NT2/D1 (cell line): ENCODE data around the gene SUB1.
"Not testable (repeated sequence)": the region's sequence is repeated elsewhere in the genome, so short reads cannot be mapped to it uniquely, and the experiment has no call there.

Experiments
- DNase-seq: peaks from one replicate; pipeline ENCODE4 v3.0.0-alpha.2; 2011; ENCODE audit warnings: low read depth, low spot score
- H3K27me3 ChIP-seq: 2 replicates; pipeline ENCODE4 v1.6.0; 2011; ENCODE audit warnings: mild to moderate bottlenecking; ENCODE audit not compliant: insufficient read length, insufficient read depth
- H3K36me3 ChIP-seq: 2 replicates; pipeline ENCODE4 v1.6.1; 2011; ENCODE audit warnings: mild to moderate bottlenecking, low read length, mixed read lengths; ENCODE audit not compliant: insufficient read depth, insufficient read length
- H3K4me1 ChIP-seq: 2 replicates; pipeline ENCODE4 v1.5.1; 2011; ENCODE audit not compliant: insufficient read depth, insufficient read length
- H3K4me3 ChIP-seq: 2 replicates; pipeline ENCODE4 v1.5.1; 2011; ENCODE audit warnings: low read depth; ENCODE audit not compliant: insufficient read length
- H3K9ac ChIP-seq: 2 replicates; pipeline ENCODE4 v1.6.0; 2011; ENCODE audit warnings: low read depth; ENCODE audit not compliant: insufficient read length
- H3K9me3 ChIP-seq: 2 replicates; pipeline ENCODE4 v1.5.1; 2011; ENCODE audit warnings: mild to moderate bottlenecking, low read length; ENCODE audit not compliant: insufficient read depth
- SUZ12 ChIP-seq: IDR thresholded peaks from 2 replicates; pipeline ENCODE4 v1.6.1; 2011; ENCODE audit not compliant: insufficient read length, insufficient read depth; ENCODE audit errors: extremely low read depth
- YY1 ChIP-seq: IDR thresholded peaks from 2 replicates; pipeline ENCODE4 v1.6.1; 2011; ENCODE audit not compliant: insufficient read length, insufficient read depth
- ZNF274 ChIP-seq: IDR thresholded peaks from 2 replicates; pipeline ENCODE4 v1.6.1; 2011; ENCODE audit warnings: mild to moderate bottlenecking, low read depth, low read length

Gene SUB1

GRCh38 chr5:32543291-32543690 is 42.1 kb upstream of the SUB1 start:
- TF ChIP-seq ZNF274 (no peak), SUZ12 (no peak), YY1 (no peak)
- no peak overlapping the region for H3K9ac ChIP-seq
- no peaks in the 10 kb centered on the region for H3K4me1 ChIP-seq
- H3K27me3 ChIP-seq: no peaks in the 10 kb centered on the region
- no peaks in the 10 kb centered on the region for H3K36me3 ChIP-seq
- H3K9me3 ChIP-seq: no peaks in the 10 kb centered on the region; the same call in 1 of the 2 replicates
- H3K4me3 ChIP-seq: no peak overlapping the region
- DNase-seq: no peak

DNA sequence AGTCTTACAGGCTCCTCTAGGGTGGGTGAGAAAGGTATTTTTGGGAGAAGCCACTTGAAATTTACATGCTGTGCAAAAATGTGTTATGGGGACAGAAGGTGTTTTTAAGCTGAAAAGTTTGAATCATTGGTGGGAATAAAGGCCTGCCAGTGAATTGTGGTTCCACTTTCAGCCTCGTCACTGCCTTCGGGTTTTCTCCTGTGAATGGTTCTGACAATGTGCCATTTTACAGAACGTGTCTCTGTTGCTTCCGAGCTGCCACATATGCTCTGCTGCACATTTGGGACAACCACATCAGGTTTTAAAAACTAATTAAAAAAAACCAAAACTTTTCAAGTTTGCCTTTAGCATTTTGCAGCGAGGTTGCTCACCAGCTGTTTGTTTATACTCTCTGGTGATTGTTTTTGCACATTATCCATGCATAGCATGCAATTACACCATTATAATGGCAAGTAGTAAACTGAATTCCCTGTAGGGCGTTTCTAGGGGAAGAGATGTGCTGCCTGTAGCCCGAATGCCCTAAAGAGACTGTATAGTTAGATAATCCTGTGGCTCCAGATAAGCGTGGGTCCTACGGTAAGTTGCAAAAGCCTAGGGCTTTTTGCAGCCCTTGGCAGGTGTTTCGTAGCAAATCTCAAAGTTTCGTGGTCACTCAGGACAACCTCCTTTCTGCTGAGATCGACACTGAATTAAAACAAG is 40.1 kb upstream of the SUB1 start:
- H3K9ac ChIP-seq: no peak overlapping the region
- no peaks in the 10 kb centered on the region for H3K9me3 ChIP-seq
- H3K4me1 ChIP-seq: no peaks in the 10 kb centered on the region
- H3K27me3 ChIP-seq: no peaks in the 10 kb centered on the region
- no peak for TF ChIP-seq ZNF274
- no peak for TF ChIP-seq SUZ12
- TF ChIP-seq YY1: no peak
- DNase-seq: no peak
- no peaks in the 10 kb centered on the region for H3K36me3 ChIP-seq
- no peak overlapping the region for H3K4me3 ChIP-seq

GRCh38 chr5:32551194-32551593 is 34.2 kb upstream of the SUB1 start:
- DNase-seq: no peak
- H3K4me1 ChIP-seq: no peaks in the 10 kb centered on the region
- no peaks in the 10 kb centered on the region for H3K36me3 ChIP-seq
- peaks cover 7% of the 10 kb centered on the region; the same call in 1 of the 2 replicates for H3K9me3 ChIP-seq
- no peak overlapping the region for H3K4me3 ChIP-seq
- TF ChIP-seq YY1: no peak
- TF ChIP-seq SUZ12: no peak
- no peaks in the 10 kb centered on the region for H3K27me3 ChIP-seq
- no peak overlapping the region for H3K9ac ChIP-seq

GRCh38 chr5:32551865-32552264 is 33.5 kb upstream of the SUB1 start:
- Histone ChIP-seq H3K27me3 (no peaks in the 10 kb centered on the region), H3K9me3 (peaks cover 7% of the 10 kb centered on the region; the same call in 1 of the 2 replicates), H3K9ac (no peak overlapping the region), H3K4me3 (no peak overlapping the region), H3K36me3 (no peaks in the 10 kb centered on the region), H3K4me1 (no peaks in the 10 kb centered on the region)
- DNase-seq: no peak
- TF ChIP-seq YY1: no peak
- no peak for TF ChIP-seq SUZ12
- TF ChIP-seq ZNF274: no peak

DNA sequence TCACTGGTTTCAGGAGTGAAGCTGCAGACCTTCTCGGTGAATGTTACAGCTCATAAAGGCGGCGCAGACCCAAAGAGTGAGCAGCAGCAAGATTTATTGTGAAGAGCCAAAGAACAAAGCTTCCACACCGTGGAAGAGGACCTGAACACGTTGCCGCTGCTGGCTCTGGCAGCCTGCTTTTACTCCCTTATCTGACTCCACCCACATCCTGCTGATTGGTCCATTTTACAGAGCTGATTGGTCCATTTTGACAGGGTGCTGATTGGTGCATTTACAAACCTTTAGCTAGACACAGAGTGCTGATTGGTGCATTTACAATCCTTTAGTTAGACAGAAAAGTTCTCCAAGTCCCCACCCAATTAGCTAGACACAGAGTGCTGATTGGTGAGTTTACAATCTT is 32.9 kb upstream of the SUB1 start:
- not testable (repeated sequence) for H3K4me1 ChIP-seq, H3K9me3 ChIP-seq, H3K36me3 ChIP-seq, DNase-seq, H3K4me3 ChIP-seq, H3K9ac ChIP-seq, H3K27me3 ChIP-seq

GRCh38 chr5:32552936-32553335 is 32.4 kb upstream of the SUB1 start:
- no peak overlapping the region for H3K9ac ChIP-seq
- H3K36me3 ChIP-seq: no peaks in the 10 kb centered on the region
- H3K9me3 ChIP-seq: peaks cover 7% of the 10 kb centered on the region; the same call in 1 of the 2 replicates
- H3K27me3 ChIP-seq: no peaks in the 10 kb centered on the region
- DNase-seq: no peak
- no peaks in the 10 kb centered on the region for H3K4me1 ChIP-seq
- TF ChIP-seq SUZ12 (no peak), YY1 (no peak), ZNF274 (no peak)
- H3K4me3 ChIP-seq: no peak overlapping the region

- DNase-seq, H3K9me3 ChIP-seq, H3K4me1 ChIP-seq, H3K36me3 ChIP-seq, H3K27me3 ChIP-seq, H3K9ac ChIP-seq, H3K4me3 ChIP-seq: not testable (repeated sequence)
Observed at GRCh38 chr5:32554181-32554780, 31.1 kb upstream of the SUB1 start.

- not testable (repeated sequence) for H3K36me3 ChIP-seq, H3K9me3 ChIP-seq, H3K9ac ChIP-seq, DNase-seq, H3K4me3 ChIP-seq, H3K4me1 ChIP-seq, H3K27me3 ChIP-seq
Observed at GRCh38 chr5:32556543-32556942, 28.8 kb upstream of the SUB1 start.
